ENCODE data around the gene EHBP1. TPM values are rescaled to one million over a fixed set of nuclear protein-coding genes. Genes with fewer than 3 reads are reported as not detected.

EHBP1 gene
- total RNA-seq: 65.7 to 68.4 TPM (median 67.4 TPM) in 3 replicates

GRCh38 chr2:62705007-62705829 is at the start of gene EHBP1:
Gene EHBP1 (plus strand): TSS chr2:62705713. CDS start chr2:62707192, 1,479 bp downstream.
- no peak for TF ChIP-seq CTCF (IDR thresholded peaks at IDR 0.05; ENCODE audit: unreplicated experiment)
- H3K27ac Mint-ChIP-seq: peak within 1 kb of the TSS; percentile 97
- no peaks in the 10 kb centered on the region for H3K27me3 Mint-ChIP-seq (ENCODE audit: low read depth)
- H3K9me3 Mint-ChIP-seq: no peaks in the 10 kb centered on the region
- peak; percentile 99 for DNase-seq (ENCODE audit: low spot score in 2 of 2, unreplicated experiment in 2 of 2)
- H3K4me1 Mint-ChIP-seq: peaks cover 47% of the 10 kb centered on the region
- H3K36me3 Mint-ChIP-seq: peaks cover 9% of the 10 kb centered on the region
- H3K4me3 Mint-ChIP-seq: peak within 1 kb of the TSS; percentile 89

DNA sequence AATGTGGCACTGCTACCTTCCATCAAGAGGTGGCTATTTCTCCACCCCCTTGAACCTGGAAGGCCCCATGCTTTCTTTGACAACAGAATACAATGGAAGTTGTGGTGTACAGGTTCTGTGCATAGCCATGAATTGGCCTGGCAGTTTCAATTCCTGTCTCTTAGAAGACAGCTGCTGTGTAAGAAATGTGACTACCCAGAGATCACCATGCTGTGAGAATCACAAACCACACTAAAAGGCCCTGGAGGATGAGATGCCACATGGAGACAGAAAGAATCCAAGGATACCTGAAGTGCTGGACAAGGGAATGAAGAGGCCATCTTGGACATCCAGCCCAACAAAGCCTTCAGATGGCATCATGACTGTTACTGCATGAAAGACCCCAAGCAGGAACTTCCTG is 47.7 kb upstream of the EHBP1 start:
- Mint-ChIP-seq H3K27me3 (ENCODE audit: low read depth) (no peaks in the 10 kb centered on the region), H3K4me3 (no peak overlapping the region), H3K4me1 (peaks cover 25% of the 10 kb centered on the region), H3K27ac (no peak overlapping the region), H3K36me3 (no peaks in the 10 kb centered on the region), H3K9me3 (no peaks in the 10 kb centered on the region)
- no peak for DNase-seq (ENCODE audit: low spot score in 2 of 2, unreplicated experiment in 2 of 2)
- no peak for TF ChIP-seq CTCF (IDR thresholded peaks at IDR 0.05; ENCODE audit: unreplicated experiment)

DNA sequence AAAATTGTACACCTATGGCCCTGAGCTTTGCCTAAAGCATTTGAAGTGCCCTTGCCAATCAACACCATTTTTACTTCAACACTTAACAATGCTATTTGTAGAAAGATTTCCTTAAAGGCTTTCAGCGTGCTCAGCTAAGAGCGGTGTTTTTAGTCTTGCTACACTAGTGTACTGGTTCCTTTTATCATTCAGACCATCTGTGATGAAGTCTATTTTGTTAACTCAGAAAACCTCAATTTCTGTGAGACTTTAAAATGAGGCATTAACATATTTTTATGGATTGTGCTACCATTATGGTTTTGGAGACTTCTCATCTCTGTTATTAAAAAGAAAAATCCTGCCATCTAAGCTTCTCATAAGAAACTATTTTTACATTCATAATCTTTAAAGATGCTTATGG is 46.6 kb upstream of the EHBP1 start:
- TF ChIP-seq CTCF (IDR thresholded peaks at IDR 0.05; ENCODE audit: unreplicated experiment): no peak
- no peak for DNase-seq (ENCODE audit: low spot score in 2 of 2, unreplicated experiment in 2 of 2)
- H3K27ac Mint-ChIP-seq: no peak overlapping the region
- peaks cover 33% of the 10 kb centered on the region for H3K4me1 Mint-ChIP-seq
- H3K4me3 Mint-ChIP-seq: no peak overlapping the region
- H3K9me3 Mint-ChIP-seq: no peaks in the 10 kb centered on the region
- H3K27me3 Mint-ChIP-seq (ENCODE audit: low read depth): no peaks in the 10 kb centered on the region
- no peaks in the 10 kb centered on the region for H3K36me3 Mint-ChIP-seq

DNA sequence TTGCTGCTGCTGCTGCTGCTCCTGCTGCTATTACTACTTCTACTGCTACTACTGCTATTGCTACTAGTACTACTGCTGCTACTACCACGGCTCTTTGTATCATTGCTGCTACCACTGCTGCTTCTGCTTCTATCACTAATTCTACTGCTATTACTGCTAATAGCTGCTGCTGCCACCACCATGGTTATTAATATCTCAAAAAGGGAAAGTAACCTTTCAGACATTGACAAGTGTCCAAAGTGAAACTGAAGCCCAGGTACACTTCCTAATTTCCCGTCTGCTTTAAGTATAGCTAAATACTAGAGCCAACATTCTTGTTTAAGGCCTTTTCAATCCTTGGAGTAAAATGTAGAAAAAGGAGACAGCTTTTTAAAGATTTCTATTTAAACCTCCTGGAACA is 45.4 kb upstream of the EHBP1 start:
- no peak overlapping the region for H3K27ac Mint-ChIP-seq
- no peak for TF ChIP-seq CTCF (IDR thresholded peaks at IDR 0.05; ENCODE audit: unreplicated experiment)
- H3K4me1 Mint-ChIP-seq: peaks cover 41% of the 10 kb centered on the region
- H3K4me3 Mint-ChIP-seq: no peak overlapping the region
- H3K9me3 Mint-ChIP-seq: no peaks in the 10 kb centered on the region
- DNase-seq (ENCODE audit: low spot score in 2 of 2, unreplicated experiment in 2 of 2): no peak
- no peaks in the 10 kb centered on the region for H3K27me3 Mint-ChIP-seq (ENCODE audit: low read depth)
- H3K36me3 Mint-ChIP-seq: no peaks in the 10 kb centered on the region

- no peaks in the 10 kb centered on the region for H3K9me3 Mint-ChIP-seq
Observed at GRCh38 chr2:62660582-62661262, 44.8 kb upstream of the EHBP1 start.

More at GRCh38 chr2:62660582-62661262, 44.8 kb upstream of the EHBP1 start:
- Mint-ChIP-seq H3K27ac (no peak overlapping the region), H3K36me3 (no peaks in the 10 kb centered on the region), H3K27me3 (ENCODE audit: low read depth) (no peaks in the 10 kb centered on the region), H3K4me1 (peaks cover 44% of the 10 kb centered on the region), H3K4me3 (no peak overlapping the region)
- TF ChIP-seq CTCF (IDR thresholded peaks at IDR 0.05; ENCODE audit: unreplicated experiment): no peak
- no peak for DNase-seq (ENCODE audit: low spot score in 2 of 2, unreplicated experiment in 2 of 2)
